Activated effector memory CD4-positive, alpha-beta T cell treated with Interleukin-2 at 50 U/mL for 16 hours (primary cell): ENCODE data around the gene NFIC.

Source experiments
- DNase-seq: peaks from one replicate; pipeline ENCODE4 v3.0.0-alpha.2; 2020

The NFIC gene

GRCh38 chr19:3359919-3360420, 6.4 kb upstream of the NFIC start:
- DNase-seq: no peak

DNA sequence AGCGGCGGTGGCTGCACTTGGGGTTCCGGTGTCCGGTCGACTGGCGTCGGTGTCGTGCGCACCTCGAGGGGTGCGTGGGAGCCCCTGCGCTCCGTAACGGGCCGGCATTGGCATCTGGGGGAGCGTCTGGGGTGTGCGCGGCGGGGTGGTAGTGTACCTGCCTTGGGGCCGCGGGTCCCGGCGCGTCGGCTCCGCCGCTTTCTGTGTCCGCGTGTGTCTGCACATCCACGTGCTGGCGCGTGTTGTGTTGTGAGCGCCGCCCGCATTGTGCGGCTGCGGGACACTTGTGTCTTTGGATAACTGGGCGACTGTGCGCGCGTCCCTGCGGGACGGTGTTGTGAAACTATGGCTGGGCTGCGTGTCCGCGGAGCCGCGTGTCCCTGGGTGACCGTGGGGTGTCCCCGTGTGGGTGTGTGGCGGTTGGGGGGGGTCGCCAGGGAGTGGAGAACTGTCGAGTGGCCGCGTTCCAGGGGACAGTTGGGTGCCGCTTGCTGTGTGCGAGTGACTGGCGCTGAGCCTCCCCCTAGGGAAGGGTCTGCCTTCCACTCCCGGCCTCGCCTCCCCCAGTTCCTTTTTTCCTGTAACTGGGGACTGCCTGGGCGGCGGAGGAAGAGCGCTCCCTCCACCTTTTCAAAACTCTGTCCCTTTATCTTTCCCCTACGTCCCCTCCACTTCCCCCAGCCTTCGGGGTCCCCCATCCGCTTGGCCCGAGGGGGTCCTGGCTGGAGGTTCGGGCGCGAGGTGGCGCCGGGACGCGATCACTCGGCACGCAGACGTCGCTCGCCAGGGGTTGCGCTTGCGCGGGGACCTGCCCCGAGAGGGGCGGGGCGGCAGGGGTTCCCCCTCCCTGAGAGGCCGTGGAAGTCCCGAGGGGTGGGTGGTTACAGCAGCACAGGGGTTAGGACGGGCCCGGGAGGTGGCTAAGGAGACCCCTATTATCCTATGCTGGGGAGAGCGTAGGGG, 5.7 kb upstream of the NFIC start:
- peak; percentile 65 for DNase-seq

- DNase-seq: no peak
These were observed 4.8 kb upstream of the NFIC start for GRCh38 chr19:3361384-3362216.

DNA sequence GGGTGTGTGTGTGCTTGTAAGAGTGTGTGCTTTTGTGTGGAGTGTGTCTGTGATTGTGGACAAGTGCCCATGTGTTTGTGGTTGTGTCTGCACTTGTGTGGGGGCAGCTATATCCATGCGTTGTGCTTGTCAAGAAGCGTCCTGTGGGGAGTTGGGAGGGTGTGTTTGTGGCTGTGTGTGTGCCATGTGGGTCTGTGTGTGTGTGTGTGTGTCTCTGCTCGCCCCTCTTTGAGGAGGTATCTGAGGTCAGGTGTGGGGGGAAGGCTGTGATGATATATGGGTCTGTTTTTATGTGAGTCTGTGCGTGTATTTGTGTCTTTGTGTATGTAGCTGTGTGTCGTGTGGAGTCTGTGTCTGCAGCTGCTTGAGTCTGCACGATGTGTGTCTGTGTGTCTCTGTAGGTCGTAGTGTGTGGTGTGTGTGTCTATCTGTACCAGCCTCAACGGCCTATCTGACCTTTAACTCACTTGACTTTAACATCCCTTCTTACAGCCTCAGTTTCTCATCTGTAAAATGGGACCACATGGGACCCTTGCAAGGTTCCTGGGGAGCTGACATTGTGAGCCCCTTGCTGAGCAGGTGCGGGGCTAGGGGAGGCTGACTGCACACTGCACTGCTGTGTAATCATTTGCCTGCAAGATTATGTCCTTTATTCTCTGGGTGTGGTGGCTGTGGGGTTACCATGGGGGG, 4.0 kb upstream of the NFIC start:
- no peak for DNase-seq

DNA sequence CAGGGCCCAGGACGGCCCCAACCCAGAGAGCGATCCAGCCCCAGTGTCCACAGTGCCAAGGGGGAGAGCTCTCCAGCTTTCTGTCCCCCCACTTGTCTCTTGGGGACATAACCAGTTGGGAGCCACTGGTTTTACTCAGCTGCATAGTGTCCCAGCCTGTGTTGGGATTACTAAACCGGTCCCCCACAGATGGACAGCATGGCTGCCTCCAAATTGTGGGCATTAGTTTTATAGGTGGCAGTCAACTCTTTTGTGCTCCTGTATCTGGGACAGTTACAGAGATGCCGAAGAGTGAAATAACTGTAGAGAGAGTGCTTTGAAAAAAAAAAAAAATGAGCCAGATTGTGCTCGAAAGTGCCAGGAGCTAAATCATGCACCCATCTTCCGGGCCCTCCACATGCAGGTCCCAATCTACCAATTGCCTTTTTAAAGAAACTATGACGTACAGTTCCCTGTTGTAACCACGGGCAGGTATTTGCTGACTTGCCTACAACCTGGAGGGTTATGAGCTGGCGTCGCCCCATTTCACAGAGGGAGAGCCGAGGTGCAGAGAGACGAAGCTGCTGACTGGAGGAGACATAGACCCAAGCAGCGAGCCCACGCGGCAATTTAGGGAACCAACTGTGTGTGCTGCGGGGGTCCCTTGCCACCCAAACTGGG, 2.4 kb upstream of the NFIC start:
- no peak for DNase-seq

DNA sequence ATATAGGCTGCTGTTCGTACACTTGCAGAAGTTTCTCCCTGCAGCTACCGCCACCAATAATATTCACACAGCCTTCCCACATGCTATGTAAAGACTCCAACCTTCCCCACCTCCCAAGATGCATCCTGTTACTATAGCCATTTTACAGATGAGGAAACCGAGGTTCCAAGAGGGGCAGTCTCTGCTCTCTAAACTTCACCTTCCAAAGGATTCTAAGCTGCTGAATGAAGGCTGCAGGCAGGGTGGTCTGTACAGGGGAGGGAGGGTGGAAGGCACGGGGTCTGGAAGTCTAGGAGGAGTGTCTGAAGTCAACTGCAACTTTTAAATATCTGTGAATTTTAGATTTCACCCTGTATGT, 1.9 kb upstream of the NFIC start:
- no peak for DNase-seq

DNA sequence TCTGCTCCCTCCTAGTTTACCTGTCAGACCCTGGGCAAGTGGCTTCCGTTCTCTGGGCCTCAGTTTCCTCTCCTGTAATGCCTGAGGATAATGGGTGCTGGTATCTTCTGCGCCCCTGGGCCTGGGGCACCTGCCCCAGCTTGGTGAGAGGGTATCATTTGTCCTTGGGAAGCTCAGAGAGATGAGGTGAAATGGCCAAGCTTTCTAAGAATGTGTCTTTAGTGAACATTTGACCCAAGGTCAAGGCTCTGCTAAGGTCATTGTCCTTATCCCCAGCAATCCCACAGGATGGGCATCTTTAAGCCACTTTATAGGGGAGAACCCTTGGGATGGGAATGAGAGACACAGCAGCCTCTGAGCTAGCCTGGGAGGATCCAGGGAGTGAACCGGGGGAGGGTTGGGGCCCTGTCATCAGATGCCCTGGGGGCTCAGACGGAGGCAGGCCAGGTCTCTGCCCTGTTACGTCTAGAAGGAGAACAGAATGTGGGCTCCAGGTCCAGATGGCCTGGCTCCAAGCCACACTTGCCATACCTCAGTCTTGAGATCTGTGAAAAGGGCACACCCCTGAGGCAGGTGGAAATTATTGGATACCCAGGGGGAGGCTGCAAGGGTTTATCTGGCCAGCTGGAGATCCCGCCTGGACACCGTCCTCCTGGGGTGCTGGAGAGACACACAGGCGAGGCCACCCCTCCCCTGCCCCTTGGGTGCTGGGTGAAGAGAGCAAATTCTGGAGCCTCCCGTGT, 1.1 kb upstream of the NFIC start:
- no peak for DNase-seq

- DNase-seq: no peak
These were observed 607 bp downstream of the NFIC start for GRCh38 chr19:3366753-3367627.

DNA sequence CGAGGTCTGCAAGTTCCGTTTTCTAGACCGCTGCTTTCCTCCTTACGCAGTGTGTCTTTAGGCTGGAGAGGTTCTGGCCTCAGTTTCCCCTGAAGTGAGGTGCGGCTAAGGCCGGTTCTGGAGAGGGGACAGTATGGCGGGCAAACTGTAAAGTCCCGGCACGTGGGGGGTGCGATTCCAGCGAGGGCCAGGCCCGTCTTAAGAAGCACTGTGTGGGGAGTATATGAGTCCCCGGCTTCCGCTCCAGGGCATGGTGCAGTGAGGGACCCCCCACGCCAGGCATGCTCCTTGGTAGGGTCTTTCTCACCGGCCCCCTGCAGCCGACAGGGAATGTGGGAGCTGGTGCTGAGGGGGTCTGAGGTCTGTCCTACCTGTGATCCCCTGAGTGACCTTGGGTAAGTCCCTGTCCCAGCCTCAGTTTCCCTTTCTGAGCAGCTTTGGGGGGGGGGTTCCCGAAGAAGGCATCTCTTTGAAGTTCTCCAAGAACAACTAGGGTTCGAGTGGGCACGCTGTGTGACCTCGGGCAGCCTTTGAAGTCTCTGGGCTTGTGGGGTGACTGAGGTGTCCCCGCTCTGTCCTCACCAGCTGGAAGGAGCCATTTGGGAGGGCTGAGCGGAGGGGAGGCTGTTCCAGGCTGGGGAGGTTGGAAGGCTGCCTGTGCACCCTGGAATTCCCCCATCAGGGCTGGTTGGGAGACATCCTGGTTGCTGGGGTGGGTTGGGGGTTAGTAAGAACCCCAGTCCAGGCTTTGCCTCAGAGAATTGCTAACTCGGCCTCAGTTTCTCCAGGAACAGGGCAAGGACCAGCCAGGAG, 1.5 kb downstream of the NFIC start:
- no peak for DNase-seq

DNA sequence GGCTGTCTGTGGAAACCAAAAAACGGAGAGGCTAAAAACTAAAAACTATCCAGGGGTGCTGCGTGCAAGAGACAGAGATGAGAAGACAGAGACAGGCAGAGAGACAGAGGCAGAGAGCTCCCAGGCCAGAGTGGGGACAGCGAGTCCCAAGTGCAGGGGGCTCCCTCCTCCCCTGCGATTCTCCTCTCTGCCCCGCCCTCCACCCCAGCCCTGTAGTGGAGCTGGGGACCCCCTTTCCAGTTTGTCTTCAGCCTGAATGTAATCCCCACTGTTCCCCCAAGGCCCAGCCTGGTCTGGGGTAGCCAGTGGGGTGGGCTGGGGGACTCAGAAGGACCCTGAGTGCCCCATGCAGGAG, 2.0 kb downstream of the NFIC start:
- DNase-seq: no peak

DNA sequence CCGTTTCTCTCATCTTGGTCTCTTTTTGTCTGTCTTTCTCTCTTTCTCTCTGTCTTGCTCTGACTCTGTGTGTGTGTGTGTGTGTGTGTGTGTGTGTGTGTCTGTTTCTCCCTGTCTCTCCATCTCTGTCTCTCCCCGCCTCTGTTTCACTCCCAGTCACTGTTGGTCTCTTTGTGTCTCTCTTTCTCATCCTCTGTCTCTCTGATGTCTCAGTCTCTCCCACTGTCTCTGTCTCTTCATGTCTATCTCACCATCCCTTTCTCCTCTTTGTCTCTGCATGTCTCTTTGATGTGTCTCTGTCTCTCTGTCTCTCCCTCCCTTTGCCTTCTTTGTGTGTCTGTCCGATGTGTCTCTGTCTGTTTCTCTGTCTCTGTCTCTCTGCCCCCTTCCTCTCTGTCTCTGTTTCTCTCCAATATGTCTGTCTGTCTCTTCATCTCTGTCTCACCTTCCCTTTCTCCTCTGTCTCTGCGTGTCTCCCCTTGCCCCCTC, 2.5 kb downstream of the NFIC start:
- no peak for DNase-seq

DNA sequence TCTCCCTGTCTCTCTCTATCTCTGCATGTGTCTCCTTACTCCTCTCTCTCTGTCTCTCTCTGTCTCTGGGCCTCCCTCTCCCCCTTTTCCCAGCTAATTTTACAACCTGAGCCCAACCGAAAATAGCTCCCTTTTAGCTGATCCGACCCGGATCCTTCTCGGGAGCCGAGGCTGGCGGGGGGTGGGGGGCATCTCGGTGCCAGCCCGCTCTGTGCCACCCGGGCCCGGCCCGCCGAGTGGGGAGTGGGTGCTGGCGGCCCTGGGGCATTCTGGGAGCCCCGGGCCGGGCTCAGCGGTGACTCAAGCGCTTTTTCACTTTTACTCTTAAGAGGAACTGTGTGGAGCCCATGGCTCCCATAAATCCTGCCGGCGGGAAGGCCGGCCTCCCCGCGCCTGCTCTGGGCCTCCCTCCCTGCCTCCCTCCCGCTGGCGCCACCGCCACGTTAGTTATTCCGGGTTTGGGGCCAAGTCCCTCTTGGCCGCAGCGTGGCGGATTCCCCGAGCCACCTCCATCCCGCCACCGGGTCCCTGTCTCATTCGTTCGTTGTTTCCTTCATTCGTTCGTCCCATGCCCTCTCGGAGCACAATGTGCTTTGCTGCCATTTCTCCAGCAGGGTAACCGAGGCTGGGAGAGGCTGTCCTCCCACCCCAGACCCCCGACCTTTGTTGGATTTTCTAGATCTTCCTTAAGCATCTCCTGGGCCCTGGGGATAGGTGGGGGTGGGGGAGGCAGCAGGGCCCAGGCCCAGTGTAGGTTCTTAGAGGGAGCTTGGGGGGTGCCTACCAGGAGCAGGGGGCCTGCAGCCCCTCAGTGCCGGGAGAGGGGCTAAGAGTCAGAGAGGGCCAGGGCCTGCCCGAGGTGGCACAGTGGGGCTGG, 3.2 kb downstream of the NFIC start:
- DNase-seq: no peak

- no peak for DNase-seq
These were observed 3.9 kb downstream of the NFIC start for GRCh38 chr19:3370214-3370720.

- DNase-seq: no peak
These were observed 4.6 kb downstream of the NFIC start for GRCh38 chr19:3370728-3371591.

DNA sequence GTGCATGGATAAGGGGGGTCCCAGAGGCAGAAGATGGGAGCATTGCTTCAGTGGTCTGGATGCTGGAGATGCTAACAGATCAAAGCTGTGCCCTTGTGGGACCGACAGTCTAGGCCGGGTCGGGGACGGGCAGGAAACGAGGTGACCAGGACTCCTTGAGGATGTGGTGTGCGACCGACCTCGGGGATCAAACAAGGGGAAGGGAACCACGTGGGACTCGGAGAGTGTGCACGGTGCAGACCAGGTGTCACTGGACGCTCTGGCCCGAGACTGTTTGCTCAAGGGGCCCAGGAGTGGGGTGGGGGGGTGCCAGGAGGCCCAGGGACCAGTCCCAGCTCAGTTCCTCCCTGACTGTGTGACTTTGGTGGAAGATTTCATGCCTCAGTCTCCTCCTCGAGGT, 6.0 kb downstream of the NFIC start:
- no peak for DNase-seq

DNA sequence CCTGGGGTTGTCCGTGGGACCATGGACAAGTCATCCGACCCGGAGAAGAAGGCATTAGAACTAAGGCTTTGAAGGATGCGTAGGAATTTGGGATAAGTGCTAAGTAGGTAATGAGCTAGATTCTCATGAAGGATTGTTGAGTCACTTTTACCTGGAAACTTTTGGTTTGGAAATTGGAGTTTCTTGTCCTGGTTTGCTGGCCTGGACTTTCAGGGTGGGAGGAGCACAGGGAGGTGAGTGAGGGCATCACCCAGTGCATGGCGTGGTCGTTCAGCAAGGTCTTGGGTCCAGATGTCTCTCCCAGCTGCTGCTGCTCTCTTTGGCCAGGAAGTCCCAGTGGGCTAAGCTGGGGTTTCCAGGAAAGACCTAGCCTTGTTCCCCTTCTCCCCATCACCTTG, 7.6 kb downstream of the NFIC start:
- no peak for DNase-seq

GRCh38 chr19:3374369-3375112, 8.2 kb downstream of the NFIC start:
- no peak for DNase-seq
